HG02870 (cell line): ENCODE data around the gene ORM1.

Experiments used
- ATAC-seq: cut with Tn5 transposase; IDR thresholded peaks from one replicate; pipeline ENCODE4 v1.9.1; 2021; ENCODE audit warnings: mild to moderate bottlenecking, moderate library complexity; ENCODE audit not compliant: unreplicated experiment

The ORM1 gene

GRCh38 chr9:114287001-114287762, 35.7 kb upstream of the ORM1 start:
- ATAC-seq = no peak

GRCh38 chr9:114287763-114288192, 35.1 kb upstream of the ORM1 start:
- ATAC-seq = no peak

- ATAC-seq = no peak
Observed at GRCh38 chr9:114288193-114289091, 34.5 kb upstream of the ORM1 start.

DNA sequence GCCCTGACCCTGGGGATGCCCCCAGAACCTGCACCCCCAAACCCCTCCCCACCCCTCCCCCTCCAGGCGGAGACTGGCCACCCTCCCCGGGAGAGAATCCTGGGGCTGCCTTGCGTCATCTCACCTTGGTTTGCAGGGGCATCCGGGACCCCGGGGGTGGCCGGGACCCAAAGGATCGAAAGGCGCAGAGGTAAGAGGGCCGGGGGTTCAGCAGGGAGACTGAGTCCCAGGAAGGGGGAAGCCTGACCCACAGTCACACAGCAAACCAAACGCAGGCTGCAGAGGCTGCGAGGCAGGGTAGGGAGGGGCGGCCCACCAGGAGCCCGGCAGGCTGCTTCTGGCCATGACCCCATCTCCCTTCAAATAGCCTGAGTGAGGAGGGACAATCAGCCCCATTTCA, 33.8 kb upstream of the ORM1 start:
- no peak for ATAC-seq

DNA sequence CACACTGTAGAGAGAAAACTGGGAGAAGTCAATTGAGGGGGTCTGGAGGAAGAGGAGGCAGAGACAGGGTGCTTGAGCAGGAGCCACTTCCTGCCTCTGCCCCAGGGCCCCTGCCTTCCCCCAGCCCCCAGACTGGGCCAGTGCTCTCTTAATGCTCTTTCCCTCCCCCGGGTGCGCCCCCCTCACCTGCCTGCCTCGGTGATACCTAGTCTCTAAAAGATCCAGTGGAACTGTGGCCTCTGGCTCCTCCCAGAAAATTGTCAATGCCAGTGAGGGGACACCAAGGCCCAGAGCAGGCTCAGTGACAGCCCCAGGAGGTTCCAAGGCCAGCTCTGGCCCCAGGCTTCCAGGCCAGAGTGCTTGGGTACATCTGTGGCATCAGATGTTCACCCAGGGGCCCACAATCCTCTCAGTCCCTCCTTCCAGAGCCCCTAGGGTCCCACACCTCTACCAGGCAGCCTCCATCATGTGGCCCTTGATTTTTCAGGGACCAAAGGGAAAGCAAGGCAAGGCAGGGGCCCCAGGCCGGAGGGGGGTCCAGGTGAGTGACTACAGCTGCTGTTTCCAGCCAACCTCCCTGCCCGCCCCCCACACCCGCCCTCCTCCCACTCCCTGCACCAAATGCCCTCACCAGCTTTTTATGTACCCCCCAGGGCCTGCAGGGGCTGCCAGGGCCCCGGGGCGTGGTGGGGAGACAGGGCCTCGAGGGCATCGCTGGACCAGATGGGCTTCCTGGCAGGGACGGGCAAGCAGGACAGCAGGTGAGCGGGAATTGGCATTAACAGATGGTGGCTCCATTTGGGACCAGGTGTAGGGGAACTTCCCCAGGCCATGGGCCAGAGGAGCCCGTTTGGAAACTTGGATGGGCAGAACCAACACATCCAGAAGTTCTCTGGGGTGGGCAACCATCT, 33.1 kb upstream of the ORM1 start:
- no peak for ATAC-seq

DNA sequence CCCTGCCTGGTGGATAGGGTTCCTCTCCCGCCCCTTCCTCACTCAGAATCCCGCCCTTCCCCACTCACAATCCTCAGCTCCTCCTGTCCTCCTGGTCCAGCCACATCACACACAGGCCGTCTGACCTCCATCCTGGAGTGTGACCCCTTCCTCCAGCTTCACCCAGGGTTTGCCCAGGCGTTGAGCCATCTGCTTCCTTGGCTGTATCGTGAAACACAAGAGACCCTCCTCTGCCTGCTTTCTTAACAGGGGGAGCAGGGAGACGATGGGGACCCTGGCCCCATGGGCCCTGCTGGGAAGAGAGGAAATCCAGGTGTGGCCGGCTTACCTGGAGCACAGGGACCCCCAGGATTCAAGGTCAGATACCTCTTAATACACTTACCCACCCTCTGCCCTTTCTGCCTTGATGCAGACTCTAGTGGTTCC, 32.3 kb upstream of the ORM1 start:
- no peak for ATAC-seq

- no peak for ATAC-seq
Observed at GRCh38 chr9:114291064-114291474, 31.8 kb upstream of the ORM1 start.

- no peak for ATAC-seq
Observed at GRCh38 chr9:114291886-114292590, 30.9 kb upstream of the ORM1 start.

- no peak for ATAC-seq
Observed at GRCh38 chr9:114294664-114295063, 28.2 kb upstream of the ORM1 start.

- no peak for ATAC-seq
Observed at GRCh38 chr9:114296338-114296737, 26.6 kb upstream of the ORM1 start.

GRCh38 chr9:114299286-114300152, 23.4 kb upstream of the ORM1 start:
- no peak for ATAC-seq

DNA sequence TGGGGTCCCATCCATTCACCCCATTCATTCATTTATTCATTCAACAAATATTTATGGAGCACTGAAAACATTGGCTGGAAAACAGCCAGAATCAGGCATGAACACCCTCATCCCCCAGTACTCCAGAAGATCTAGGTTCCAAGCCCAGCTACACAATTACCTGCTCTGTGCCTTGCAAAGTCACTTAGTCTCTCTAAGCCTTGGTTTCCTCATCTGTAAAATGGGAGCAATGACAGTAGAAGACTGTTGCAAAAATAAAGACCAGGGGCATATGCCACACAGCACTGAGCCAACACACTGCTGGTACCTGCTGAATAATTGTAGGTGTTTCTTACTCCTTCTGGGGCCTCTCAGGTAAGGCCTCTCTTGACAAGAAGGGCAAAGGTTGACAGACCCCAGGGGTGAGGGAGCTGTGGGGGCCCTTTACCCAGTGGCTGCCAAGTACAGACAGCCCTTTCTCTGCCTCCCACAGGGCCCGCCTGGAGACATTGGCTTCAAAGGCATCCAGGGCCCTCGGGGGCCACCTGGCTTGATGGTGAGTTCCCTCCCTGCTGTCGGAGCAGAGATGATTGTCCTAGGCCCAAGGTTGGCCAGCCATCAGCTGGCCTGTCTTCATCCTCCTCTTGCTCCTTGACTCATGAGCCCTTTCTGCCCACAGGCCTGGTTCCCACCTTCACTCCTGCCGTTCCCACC, 22.6 kb upstream of the ORM1 start:
- ATAC-seq = no peak

DNA sequence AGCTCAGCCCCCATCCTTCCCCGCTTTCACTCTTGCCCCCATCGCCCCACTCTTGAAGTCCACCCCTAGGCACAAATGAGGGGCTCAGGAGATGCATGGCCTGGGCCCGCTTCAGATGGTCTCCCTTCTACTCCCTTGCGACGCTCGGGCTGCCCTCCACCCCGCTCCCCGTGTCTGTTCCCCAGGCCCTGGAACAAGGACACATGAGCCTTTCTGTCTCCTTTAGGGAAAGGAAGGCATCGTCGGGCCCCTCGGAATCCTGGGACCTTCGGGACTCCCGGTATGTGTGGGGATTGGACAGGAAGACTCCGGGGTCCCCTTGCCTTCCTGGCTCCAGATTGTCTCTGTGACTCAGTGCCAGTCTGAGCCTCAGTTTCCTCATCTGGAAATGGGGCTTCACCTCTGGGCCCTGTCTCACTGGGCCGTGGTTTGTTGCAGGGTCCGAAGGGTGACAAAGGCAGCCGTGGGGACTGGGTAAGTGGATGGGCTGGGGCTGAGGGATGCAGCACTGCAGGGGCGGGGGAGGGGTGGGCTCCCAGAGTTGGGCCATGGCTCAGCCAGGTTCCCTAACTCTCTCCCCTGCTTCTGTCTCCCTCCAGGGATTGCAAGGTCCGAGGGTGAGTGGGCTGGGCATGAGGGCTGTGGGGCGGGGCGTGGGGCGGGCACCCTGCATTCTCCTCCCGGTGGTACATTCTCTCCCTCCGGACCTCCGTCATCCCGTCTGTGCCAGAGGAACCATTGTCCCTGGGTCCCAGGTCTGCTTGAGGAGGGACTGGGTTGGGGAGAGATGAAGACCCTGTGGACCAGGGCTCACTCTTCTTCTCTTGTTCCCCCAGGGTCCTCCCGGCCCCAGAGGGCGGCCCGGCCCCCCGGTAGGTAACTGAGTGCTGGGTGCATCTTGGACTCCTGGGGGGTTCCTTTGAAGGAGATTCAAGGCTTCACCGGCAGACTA, 21.8 kb upstream of the ORM1 start:
- ATAC-seq = no peak

- ATAC-seq = no peak
Observed at GRCh38 chr9:114301798-114302565, 20.9 kb upstream of the ORM1 start.

DNA sequence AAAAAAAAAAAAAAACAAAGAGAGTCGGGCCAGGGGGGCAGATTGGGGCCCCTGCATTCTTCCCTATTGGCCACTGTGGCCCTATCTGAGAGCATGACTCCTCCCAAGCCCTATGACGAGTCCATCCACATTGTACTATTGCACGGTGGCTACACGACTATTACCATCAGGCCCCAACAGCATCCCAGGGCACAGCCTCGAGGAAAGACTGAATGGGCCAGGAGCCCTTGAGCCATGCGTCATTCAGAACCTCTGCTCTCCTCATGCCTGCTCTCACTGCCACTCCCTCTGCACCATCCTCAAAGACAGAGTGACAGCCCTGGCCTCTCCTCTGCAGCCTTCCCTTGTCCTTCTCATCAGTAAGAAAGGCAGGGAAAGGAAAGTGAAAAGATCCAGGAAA, 20.2 kb upstream of the ORM1 start:
- ATAC-seq = no peak

DNA sequence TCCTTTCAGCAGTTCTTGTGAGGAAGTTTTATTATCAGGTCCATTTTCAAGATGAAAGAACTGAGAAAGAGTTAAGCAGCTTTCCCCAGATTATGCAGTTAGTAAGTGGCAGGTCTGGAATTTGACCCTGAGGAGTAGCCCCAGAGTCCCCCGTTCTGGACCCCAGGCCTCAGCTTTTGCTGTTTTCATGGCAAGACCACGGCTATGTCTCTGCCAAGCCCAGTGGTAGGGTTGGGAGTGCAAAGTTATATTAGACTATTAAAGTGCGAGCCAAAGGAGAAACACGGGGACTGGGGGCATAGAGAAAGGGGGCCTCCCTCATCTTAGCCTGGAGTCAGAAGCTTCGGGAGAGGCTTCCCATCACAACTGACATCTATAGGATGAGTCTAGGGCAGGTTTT, 19.3 kb upstream of the ORM1 start:
- ATAC-seq = no peak

GRCh38 chr9:114303977-114304376, 18.9 kb upstream of the ORM1 start:
- ATAC-seq = no peak
